Activated gamma-delta T cell treated with anti-CD3 and anti-CD28 coated beads, Interleukin-2, amount 50 U/mL, for 16 hours (primary cell): ENCODE data around the gene ESAM.

Experiments
- DNase-seq: peaks from one replicate; pipeline ENCODE4 v3.0.0-alpha.2; 2020; ENCODE audit warnings: low read depth

The ESAM gene

DNA sequence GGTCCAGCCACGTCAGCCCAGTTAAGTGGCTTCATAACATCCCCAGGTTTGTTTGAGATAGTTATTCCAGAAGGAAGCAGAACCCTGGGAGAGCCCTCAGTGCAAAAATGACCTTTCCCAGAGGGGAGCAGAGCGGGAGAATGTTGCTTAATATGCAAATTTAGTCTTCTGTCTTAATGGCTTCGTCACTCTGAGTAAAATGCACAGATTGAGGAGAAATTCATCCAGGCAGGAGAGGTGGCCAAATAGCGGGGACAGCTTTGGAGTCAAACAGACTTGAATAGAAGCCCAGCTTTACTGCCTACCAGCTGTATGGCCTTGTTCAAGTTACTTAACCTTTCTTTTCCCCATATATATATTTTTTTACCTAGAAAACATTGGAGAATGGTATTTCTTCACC, 34.6 kb downstream of the ESAM start:
- DNase-seq, result no peak

DNA sequence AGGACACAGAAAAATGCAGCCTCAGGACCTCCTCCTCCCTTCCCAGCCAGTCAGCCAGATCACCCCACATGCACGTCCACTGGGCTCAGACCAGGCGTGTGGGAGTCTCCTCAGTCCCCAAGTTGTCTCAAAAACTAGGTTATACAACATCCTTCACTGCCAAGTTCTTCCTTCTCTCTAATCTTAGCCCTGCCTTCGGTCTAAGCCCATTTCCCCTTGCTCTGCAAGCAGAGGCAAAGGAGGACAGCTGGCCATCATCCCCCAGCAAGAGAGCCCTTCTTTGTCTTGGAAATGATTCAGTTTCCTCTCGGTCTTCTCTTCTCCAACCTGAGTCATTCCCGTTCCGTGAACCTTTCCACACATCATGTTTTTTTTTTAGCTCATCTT, 36.4 kb downstream of the ESAM start:
- no peak for DNase-seq

DNA sequence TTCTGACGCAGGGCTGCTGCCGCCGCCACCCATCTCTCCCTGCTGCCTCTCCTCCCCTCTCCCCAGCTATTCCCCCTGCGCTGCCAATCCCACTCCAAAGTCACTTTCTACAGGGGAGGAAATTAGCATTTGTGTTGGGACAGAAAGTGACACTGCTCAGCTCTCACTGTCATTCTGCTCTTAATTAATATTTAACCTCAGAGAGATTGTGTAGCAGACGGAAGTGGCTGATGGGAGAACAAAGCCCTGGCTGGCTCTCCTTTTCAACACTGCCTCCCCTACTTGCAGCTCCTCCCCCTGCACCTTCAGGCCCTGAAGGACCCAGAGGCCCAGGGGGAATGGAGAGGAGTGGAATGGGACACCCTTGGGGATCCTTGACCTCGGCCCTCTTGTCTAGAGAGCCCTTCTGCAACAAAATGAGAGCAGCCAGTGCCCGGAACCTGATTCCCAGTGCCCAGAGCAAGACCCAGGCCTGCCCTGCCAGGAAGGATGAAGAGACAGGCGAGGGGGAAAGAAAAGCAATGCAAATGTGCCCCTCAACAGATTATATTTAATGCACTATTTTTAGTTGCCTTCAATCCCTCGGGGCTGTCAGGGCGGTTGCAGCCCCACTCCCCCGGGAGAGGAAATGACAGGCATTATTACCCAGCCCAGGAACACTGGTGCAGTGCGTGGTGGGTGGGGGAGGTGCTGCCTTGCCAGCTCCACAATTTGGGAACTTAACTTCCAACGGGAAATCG, 36.9 kb downstream of the ESAM start:
- no peak for DNase-seq

DNA sequence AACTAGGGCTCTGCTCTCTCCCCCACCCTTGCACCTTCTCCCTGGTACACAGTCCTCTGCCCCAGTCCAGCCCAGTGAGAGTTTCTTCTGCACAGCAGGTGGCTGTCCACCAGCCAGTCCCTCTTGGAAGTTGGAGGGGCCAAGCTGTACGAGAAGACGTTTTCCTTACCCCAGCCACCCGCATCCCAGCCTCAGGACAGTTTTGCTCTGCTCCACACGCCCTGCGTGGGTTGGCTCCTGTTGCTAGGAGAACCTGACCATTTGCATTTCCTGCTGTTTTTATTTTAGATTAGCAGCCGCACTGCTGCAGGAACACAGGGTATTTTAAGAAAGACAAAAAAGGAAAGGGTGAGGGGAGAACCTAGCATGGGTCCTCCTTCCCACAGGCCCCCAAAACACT, 39.9 kb downstream of the ESAM start:
- no peak for DNase-seq

DNA sequence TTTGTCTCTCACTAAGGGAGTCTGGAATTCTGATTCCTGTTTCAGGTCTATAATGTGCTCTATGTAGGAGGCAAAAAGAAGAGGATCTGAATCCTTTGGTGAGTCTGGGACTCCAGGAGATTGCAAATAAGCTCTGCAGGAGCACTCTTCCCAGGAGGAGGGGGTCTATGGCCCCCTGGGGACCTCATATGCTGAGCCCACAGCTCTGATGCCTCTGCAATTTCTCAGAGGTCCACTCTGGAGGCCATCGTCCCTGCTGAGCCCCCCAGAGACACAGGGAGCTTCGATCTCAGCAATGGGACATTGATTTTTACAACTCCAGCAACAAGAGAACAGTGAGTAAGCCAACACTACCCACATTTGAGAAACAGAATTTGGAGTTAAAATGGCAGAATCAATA, 42.6 kb downstream of the ESAM start:
- DNase-seq, result no peak

DNA sequence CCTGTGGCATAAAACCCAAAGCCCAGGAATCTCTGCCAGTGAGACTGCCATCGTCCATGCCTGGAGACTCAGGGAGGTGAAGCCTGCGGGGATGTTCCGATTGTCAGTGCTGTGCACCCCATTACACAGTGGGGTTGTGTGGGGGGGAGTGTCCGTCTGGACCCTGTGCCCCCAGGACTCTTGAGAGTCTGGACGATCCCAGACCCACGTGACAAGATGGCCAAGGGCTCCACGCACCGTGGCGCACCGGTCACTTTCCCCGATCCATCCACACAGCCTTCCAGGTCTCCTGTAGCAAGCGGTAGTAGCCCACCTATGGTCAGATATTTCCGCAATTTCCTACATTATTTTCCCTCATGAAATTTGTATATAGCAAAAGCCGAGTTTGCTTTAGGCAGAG, 43.3 kb downstream of the ESAM start:
- no peak for DNase-seq

DNA sequence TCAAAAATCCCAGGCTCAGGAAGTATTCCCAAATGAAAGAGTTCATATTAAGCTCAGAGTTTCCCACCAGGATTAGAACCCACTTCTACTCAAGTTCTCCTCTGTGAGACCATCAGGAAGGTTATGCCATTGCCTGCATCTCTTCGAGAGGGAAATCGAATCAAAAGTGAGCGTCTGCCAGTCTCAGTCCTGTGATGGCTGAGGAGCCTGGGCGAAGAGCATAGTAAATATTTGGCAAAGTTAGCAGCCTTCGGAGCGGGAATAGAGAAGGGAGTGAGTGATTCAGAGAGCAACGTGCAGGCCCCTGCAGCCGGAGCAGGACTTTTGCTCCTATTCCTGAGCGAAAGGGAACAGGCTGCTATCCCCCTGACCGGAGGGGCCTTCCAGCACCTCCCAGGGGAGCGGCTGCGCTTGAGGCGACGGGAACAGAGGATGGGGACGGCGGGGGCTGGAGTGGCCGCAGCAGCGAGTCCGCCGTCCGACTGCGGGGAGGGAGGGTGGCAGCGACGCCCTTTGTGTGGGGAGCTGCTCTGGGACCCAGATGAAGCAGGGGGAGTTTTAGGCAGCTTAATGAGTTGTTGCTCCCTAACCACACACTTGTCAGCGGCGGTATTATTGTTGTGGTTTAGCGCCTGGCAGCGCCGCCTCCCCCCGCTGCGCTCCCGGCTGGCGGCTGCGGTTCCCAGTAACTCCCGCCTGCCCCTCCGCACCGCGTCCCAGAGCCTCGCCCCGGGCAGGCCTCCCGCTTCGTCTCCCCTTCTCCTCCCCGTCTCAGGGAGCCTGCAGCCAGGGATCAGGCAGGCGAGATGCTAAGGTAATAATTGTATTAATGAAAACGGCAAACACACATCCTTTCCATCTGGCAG, 44.1 kb downstream of the ESAM start:
- no peak for DNase-seq

DNA sequence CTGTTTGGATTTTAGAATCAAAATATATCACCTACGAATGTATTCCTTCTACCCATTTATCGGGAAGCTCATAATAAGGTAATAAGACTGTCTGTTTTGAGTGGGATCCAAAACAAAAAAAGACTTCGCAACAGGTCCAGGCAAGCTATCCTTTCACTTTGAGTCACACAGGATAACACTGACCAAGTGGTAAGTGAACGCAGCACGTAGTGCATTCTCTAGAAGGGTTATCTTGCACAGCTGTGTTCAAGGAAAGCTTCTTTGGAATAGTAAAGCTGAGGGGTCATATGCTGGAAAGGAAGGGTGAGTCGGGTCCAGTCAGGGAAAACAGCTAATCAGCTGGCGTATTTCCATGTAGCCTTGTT, 44.7 kb downstream of the ESAM start:
- no peak for DNase-seq

DNA sequence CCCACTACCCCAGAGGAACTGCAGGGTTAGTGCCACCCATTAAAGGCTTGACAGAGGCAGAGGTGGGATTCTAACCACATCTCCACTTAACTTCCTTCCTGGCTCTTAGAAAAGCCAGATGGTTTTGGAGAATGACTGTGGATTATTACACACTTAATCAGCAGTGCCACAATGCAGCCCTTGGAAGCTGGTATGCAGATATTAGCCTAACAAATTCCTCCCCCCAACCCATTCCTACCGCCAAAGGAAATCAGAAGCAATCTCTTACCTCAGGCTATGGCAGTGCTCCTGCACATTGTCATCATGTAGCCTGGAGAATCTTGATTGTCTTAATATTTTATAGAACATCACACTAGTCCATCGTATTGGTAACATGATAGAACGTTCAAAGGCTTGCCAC, 45.5 kb downstream of the ESAM start:
- no peak for DNase-seq

DNA sequence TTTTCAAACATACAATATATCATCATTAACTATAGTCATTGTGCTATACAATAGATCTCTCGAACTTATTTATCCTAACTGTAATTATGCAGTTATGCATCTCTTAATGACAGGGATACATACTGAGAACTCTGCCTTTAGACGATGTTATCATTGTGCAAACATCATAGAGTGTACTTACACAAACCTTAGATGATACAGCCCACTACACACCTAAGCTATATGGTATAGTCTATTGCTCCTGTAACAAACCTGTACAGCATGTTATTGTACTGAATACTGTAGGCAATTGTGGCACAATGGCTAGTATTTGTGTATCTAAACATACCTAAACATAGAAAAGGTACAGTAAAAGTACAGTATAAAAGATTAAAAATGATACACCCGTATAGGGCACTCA, 49.7 kb downstream of the ESAM start:
- DNase-seq, result no peak

DNA sequence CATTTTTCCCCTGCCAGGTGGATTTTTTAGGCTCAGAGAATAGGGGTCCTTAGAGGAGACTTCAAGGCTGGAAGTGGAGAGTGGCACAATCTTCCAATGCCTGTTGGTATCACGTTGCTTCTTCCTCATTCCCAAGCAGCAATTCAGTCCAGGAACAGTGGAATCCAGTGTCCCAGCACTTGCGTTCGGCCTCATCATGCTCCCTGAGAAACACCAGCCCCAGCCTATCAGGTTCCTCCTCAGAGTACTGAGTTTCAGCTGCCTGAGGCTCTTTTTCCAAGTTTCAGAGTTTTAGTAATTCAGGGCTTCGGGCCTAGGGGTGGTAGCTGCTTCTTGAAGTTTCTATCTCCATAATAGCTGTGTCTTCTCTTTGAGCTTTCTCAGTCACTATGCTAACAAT, 54.3 kb downstream of the ESAM start:
- no peak for DNase-seq
